AG04450 (cell line): Measurements from ENCODE around the gene ANAPC1. TPM values are rescaled to one million over a fixed set of nuclear protein-coding genes. Genes with fewer than 3 reads are reported as not detected.
A peak's percentile ranks its signal among the peaks of the same experiment; 100 is the strongest.

Source experiments
- CTCF ChIA-PET: fragments of 300-600, 350-600 bp; formaldehyde crosslinking; extraction: SDS; loops from one replicate; lab custom pipeline; 2022; ENCODE audit warnings: antibody characterized with exemption, inconsistent platforms; lab: Charles Lee
- POLR2A ChIA-PET: fragments of 350-600 bp; formaldehyde crosslinking; extraction: SDS; loops from one replicate; lab custom pipeline; 2021; ENCODE audit warnings: antibody characterized with exemption, inconsistent platforms; lab: Yijun Ruan, JAX
- DNase-seq: peaks from one replicate; pipeline ENCODE4 v3.0.0-alpha.2; 2011; ENCODE audit warnings: low read depth, low spot score
- H3K27ac ChIP-seq: one replicate; pipeline ENCODE4 v1.5.1; 2012; ENCODE audit warnings: low read depth, low read length, control low read depth
- H3K27me3 ChIP-seq: one replicate; pipeline ENCODE4 v1.6.0; 2012; ENCODE audit warnings: low read length; ENCODE audit not compliant: control insufficient read depth, insufficient read depth
- H3K4me3 ChIP-seq: 2 replicates; pipeline ENCODE4 v1.5.1; 2011; ENCODE audit warnings: mild to moderate bottlenecking, low read depth, low read length, control low read depth
- H3K9me3 ChIP-seq: 2 replicates; pipeline ENCODE4 v1.5.1; 2012; ENCODE audit warnings: low read length; ENCODE audit not compliant: control insufficient read depth, insufficient read depth
- polyA plus RNA-seq: library from polyadenylated mRNA; depleted of rRNA; stranded (reverse); fragments of >200 nt; gene quantifications from 2 replicates; pipeline ENCODE4 v1.2.3, GENCODE V29; 2011
- TF ChIP-seq, protein P1 (sequence below): IDR thresholded peaks from 2 replicates; pipeline ENCODE4 v1.5.1; 2011; ENCODE audit warnings: low read depth, low read length, control low read depth, inconsistent platforms

The ANAPC1 gene
- polyA plus RNA-seq, 1 experiment: 27.4 TPM

DNA sequence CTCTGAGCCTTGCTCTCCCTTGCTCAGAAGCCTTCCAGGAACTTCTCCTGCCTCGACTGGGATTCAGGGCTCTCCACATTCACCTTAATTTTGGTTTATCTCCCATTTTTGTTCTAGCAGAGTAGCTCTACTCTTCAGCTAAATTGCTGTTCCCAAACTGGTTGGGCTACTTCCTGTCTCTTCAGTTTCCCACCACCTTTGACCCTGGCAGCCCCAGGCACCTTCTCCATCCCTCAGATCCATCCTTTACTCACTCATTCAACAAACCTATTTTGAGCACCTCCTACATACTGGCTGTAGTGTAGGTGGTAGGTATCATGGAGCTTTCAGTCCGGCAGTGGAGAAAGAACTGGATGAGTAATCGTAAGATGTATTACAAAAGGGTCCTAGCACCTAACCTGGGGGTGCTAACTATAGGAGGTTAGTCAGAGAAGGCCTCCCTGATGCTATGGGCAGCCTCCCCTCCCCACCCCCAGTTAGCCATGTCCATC is 40.7 kb upstream of the ANAPC1 start:
- no peak overlapping the region for H3K4me3 ChIP-seq
- H3K27ac ChIP-seq: no peak overlapping the region
- ChIA-PET CTCF (interaction anchor here (0.6 kb wide), 1 partner anchor 12 kb away, joined by 3 read pairs; no protein-coding TSS in a partner anchor), POLR2A (no interaction called here)
- H3K9me3 ChIP-seq: no peaks in the 10 kb centered on the region
- peaks cover 13% of the 10 kb centered on the region for H3K27me3 ChIP-seq
- TF ChIP-seq, protein P1, sequence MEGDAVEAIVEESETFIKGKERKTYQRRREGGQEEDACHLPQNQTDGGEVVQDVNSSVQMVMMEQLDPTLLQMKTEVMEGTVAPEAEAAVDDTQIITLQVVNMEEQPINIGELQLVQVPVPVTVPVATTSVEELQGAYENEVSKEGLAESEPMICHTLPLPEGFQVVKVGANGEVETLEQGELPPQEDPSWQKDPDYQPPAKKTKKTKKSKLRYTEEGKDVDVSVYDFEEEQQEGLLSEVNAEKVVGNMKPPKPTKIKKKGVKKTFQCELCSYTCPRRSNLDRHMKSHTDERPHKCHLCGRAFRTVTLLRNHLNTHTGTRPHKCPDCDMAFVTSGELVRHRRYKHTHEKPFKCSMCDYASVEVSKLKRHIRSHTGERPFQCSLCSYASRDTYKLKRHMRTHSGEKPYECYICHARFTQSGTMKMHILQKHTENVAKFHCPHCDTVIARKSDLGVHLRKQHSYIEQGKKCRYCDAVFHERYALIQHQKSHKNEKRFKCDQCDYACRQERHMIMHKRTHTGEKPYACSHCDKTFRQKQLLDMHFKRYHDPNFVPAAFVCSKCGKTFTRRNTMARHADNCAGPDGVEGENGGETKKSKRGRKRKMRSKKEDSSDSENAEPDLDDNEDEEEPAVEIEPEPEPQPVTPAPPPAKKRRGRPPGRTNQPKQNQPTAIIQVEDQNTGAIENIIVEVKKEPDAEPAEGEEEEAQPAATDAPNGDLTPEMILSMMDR: no peak
- DNase-seq: no peak

DNA sequence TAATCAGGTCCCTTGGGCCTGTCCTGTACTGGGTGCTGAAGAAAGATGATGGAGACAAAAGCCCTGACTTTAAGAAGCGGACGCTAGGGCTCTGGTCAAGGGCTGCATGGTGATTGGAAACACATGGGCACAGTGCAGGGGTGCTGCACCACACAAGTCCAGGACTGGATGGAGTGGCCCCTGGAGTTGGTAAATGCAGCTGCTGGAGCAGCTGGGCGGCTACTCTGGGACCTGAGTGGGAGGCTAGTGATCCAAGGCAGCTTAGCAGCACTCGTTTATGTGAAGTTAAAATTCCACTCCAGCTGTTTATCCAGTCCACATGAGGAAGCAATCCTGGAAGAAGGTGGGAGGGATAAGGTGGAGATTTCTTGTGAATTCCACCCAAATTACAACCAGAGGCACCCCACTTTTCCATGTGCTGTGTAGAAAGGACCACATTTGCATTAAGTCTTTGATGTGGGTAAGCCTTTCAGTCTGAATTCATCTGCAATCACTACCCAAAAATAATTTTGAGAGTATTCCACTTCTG is 39.3 kb upstream of the ANAPC1 start:
- Histone ChIP-seq H3K27ac (no peak overlapping the region), H3K27me3 (peaks cover 13% of the 10 kb centered on the region), H3K9me3 (no peaks in the 10 kb centered on the region), H3K4me3 (no peak overlapping the region)
- ChIA-PET CTCF (no interaction called here), POLR2A (no interaction called here)
- TF ChIP-seq, protein P1: no peak
- DNase-seq: peak; percentile 76

- Histone ChIP-seq H3K9me3 (no peaks in the 10 kb centered on the region), H3K27me3 (peaks cover 18% of the 10 kb centered on the region), H3K4me3 (no peak overlapping the region), H3K27ac (no peak overlapping the region)
- CTCF ChIA-PET: interaction anchor here (0.6 kb wide), 1 partner anchor 698 kb away, joined by 3 read pairs; no protein-coding TSS in a partner anchor
- no peak for DNase-seq
- POLR2A ChIA-PET: no interaction called here
- TF ChIP-seq, protein P1: no peak
These were observed 36.0 kb upstream of the ANAPC1 start for GRCh38 chr2:111919794-111920608.

GRCh38 chr2:111919365-111919764 is 35.4 kb upstream of the ANAPC1 start:
- POLR2A ChIA-PET: no interaction called here
- TF ChIP-seq, protein P1: peak; percentile 24; the same call in 1 of the 2 replicates
- no peak for DNase-seq

DNA sequence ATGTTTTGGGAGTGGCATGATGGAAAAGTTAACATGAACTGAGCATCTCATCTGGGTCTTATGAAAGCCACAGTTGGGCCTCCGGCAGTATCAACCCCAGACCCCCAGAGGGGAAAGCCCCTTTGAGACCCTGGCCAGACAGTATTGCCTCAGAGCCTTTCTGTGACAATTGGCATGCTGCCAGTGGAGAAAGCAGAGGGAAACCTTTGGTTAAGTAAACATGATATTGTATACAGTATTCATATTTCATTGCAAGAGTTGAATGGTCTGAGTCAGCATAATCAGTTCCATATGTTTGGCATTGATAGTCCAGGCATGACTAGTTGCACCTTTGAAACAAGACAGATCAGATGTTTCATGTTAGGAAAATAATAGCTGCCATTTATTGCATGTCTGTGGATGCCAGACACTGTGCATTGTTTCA is 34.4 kb upstream of the ANAPC1 start:
- peak; percentile 88 for DNase-seq
- POLR2A ChIA-PET: interaction anchor here (0.6 kb wide), 2 partner anchors 10 to 28 kb away, joined by 3 read pairs; no protein-coding TSS in a partner anchor
- Histone ChIP-seq H3K27ac (no peak overlapping the region), H3K27me3 (peaks cover 15% of the 10 kb centered on the region), H3K4me3 (no peak overlapping the region), H3K9me3 (no peaks in the 10 kb centered on the region)
- CTCF ChIA-PET: interaction anchor here (0.7 kb wide), 1 partner anchor 39 kb away, joined by 4 read pairs; no protein-coding TSS in a partner anchor
- TF ChIP-seq, protein P1: no peak

More at GRCh38 chr2:111919365-111919764, 35.4 kb upstream of the ANAPC1 start:
- Histone ChIP-seq H3K27ac (no peak overlapping the region), H3K9me3 (no peaks in the 10 kb centered on the region), H3K4me3 (no peak overlapping the region), H3K27me3 (peaks cover 18% of the 10 kb centered on the region)
- CTCF ChIA-PET: no interaction called here
